ENCODE measurements around the gene CST1.
"Not testable (repeated sequence)": the region's sequence is repeated elsewhere in the genome, so short reads cannot be mapped to it uniquely, and the experiment has no call there.

CST1 gene, protein sequence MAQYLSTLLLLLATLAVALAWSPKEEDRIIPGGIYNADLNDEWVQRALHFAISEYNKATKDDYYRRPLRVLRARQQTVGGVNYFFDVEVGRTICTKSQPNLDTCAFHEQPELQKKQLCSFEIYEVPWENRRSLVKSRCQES

DNA sequence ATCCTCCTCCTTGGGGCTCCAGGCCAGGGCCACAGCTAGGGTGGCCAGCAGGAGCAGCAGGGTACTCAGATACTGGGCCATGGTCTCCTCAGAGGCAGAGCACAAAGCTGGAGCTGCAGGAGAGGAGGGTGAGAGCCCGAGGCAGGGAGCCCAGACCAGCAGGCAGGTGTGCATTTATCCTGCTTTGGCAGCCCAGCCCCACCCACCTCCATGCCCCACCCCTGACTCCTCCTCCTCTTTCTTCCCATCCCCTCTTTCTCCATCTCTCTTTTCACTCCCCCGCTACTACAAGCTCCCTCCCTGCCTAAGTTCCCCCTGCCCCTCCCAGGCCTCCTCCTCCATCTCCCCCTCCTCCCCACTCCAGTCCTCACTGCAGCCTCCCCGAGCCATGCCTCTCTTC, at the start of gene CST1:
CST1 (minus strand) TSS at position 150 of the 400 bp plus-strand sequence; CDS start at position 81, 69 bp downstream.
- DNase-seq; in situ Hi-C loops (cut with HindIII; ENCODE audit: low pct_ligation_motif_present, low pct_unique_long_range_greater_than_20kb, low sequenced_read_pairs): not testable (repeated sequence)

DNA sequence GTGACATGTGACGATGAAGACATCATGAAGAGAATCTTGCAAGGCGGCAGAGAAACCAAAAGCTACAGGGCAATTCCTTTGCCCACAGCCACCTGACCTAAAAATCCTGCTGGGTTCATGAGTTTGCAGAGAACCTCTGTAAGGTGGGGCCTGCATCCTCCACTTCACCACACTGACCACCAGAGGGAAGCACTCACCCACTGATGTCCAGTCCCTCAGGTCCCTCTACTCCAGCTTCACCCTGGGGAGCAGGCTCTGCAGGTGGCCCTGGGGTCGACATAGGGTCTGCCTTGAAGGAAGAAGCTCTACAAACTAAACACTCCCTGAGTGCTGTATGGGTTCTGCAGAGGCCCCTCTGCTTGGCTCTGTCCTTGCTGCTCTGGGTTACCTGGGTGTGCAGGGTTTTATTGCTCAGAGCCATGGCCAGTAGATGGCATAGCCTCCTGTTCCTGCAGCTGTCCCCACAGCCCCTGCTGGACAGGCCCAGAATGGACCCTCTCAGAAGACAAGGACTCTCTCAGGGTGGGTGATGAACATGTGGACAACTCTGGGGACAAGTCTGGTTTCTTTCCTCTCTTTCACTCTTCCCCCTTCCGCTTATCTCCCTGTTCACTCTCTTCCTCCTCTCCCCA, 48.6 kb upstream of the CST1 start:
- in situ Hi-C loops (cut with HindIII; ENCODE audit: low pct_ligation_motif_present, low pct_unique_long_range_greater_than_20kb, low sequenced_read_pairs) = not testable (repeated sequence)
- DNase-seq = peak; percentile 24

GRCh38 chr20:23795526-23795925, 44.8 kb upstream of the CST1 start:
- in situ Hi-C loops (cut with HindIII; ENCODE audit: low pct_ligation_motif_present, low pct_unique_long_range_greater_than_20kb, low sequenced_read_pairs) = no loop called here
- no peak for DNase-seq

DNA sequence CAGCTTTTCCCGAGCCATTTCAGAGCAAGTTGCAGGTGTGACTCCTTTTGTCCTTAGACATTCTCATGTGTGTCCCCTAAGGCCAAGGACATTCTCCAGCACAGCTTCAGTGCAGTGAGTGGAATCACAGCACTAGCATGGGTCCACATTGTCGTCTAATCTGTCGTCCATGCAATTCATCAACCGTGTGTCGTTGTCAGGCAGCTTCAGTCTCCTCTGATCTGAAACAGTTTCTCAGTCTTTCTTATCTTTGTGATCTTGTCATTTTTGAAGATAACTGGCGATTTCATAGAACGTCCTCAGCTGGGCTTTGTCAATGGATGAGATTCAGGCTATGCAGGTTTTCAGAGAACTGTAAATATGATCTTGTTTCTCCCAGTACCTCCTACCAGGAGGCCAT, 44.1 kb upstream of the CST1 start:
- no peak for DNase-seq
- in situ Hi-C loops (cut with HindIII; ENCODE audit: low pct_ligation_motif_present, low pct_unique_long_range_greater_than_20kb, low sequenced_read_pairs) = no loop called here

GRCh38 chr20:23794065-23794464, 43.3 kb upstream of the CST1 start:
- in situ Hi-C loops (cut with HindIII; ENCODE audit: low pct_ligation_motif_present, low pct_unique_long_range_greater_than_20kb, low sequenced_read_pairs) = no loop called here

DNA sequence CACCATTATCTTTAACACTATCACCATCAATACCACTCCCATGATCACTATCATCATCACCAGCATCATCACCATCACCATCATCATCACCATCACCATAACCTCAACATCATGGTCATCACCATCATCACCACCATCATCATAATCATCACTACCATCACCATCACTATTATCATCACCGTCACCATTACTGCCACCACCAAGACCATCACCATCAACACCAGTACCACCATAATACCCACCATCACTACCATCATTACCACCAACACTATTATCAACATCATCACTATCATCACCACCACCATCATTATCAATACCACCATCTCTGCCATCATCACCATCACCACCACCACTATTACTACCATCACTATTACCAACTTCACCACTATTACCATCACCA, 32.7 kb upstream of the CST1 start:
- no peak for DNase-seq
- in situ Hi-C loops (cut with HindIII; ENCODE audit: low pct_ligation_motif_present, low pct_unique_long_range_greater_than_20kb, low sequenced_read_pairs) = no loop called here

More at GRCh38 chr20:23794065-23794464, 43.3 kb upstream of the CST1 start:
- no peak for DNase-seq

DNA sequence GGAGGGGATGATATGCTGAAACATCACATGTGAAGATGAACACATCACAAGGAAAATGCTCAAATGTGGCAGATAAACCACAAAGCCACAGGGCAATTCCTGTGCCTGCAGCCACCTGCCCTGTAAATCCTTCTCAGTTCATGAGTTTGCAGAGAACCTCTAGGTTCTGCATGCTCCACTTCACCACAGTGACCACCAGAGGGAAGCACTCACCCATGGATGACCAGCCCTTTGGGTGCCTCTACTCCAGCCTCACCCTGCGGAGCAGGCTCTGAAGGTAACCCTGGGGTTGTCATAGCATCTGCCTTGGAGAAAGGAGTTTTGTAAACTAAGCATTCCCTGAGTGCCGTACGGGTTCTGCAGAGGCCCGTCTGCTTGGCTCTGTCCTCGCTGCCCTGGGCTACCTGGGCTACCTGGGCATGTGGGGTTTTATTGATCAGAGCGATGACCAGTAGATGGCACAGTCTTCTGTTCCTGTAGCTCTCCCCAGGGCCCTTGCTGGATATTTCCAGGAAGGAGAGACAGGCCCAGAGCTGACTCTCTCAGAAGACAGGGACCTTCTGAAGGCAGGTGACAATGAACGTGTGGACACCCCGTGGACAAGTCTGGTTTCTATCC, 31.7 kb upstream of the CST1 start:
- in situ Hi-C loops (cut with HindIII; ENCODE audit: low pct_ligation_motif_present, low pct_unique_long_range_greater_than_20kb, low sequenced_read_pairs) = no loop called here
- DNase-seq = peak; percentile 22

- DNase-seq; in situ Hi-C loops (cut with HindIII; ENCODE audit: low pct_ligation_motif_present, low pct_unique_long_range_greater_than_20kb, low sequenced_read_pairs): not testable (repeated sequence)
Observed at GRCh38 chr20:23778676-23779075, 27.9 kb upstream of the CST1 start.

DNA sequence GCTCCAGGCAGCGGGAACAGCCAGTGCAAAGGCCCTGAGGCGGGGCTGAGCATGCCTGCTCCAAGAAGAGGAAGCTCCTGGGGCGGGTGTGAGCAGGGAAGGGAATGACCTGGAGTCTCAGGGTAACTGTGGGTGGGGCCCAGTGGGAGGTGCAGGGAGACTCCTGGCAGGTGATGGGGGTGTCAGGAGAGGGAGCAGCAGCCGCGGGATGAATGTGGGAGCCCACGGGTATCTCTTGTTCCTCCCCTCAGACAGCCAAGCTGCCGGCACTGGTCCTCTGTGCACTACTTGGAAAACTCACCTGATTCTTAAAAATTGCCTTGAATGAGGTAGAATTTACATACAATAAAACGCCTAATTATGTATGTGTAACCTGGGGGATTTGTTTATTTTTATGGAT, 26.6 kb upstream of the CST1 start:
- in situ Hi-C loops (cut with HindIII; ENCODE audit: low pct_ligation_motif_present, low pct_unique_long_range_greater_than_20kb, low sequenced_read_pairs); DNase-seq: not testable (repeated sequence)

GRCh38 chr20:23776067-23776771, 25.5 kb upstream of the CST1 start:
- no peak for DNase-seq
- in situ Hi-C loops (cut with HindIII; ENCODE audit: low pct_ligation_motif_present, low pct_unique_long_range_greater_than_20kb, low sequenced_read_pairs) = no loop called here

DNA sequence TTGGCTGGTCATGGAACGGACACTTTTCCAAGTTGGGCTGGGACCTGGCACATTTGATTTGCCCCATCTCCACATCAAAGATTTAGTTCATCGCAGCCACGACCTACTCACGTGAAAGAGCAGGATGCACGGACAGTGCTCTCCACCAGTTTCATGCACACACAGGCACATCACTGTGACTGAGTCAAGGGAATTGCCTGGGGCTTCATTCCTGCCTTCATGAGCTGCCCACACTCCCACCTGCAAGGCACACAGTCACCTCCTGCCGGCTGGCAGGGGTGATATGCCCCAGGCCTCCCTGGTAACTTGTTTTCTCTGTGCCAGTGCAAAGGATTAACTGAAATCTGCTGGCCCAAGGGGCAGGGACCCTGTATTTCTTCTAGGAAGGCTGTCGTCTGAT, 23.3 kb upstream of the CST1 start:
- no peak for DNase-seq
- in situ Hi-C loops (cut with HindIII; ENCODE audit: low pct_ligation_motif_present, low pct_unique_long_range_greater_than_20kb, low sequenced_read_pairs) = no loop called here

DNA sequence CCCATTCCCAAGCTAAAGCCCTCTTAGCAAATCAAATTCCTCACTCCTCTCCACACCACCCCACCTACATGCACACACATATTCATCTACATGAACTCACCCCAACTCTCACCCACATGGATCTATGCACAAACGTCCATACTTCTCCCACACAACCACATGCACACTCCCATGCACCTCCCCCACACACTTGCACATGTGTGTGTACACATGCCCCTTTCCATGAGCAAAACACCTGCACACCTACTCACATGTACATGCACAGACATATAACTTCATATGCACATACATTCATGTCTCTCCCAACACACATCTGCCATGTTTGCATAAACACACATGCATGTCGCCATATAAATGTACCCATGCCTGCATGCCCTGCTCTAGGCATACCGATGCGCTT, 22.8 kb upstream of the CST1 start:
- in situ Hi-C loops (cut with HindIII; ENCODE audit: low pct_ligation_motif_present, low pct_unique_long_range_greater_than_20kb, low sequenced_read_pairs) = no loop called here
- DNase-seq = no peak

- no peak for DNase-seq
- in situ Hi-C loops (cut with HindIII; ENCODE audit: low pct_ligation_motif_present, low pct_unique_long_range_greater_than_20kb, low sequenced_read_pairs) = no loop called here
Observed at GRCh38 chr20:23773127-23773526, 22.4 kb upstream of the CST1 start.

- DNase-seq = no peak
- in situ Hi-C loops (cut with HindIII; ENCODE audit: low pct_ligation_motif_present, low pct_unique_long_range_greater_than_20kb, low sequenced_read_pairs) = no loop called here
Observed at GRCh38 chr20:23772074-23772473, 21.3 kb upstream of the CST1 start.

- DNase-seq = no peak
- in situ Hi-C loops (cut with HindIII; ENCODE audit: low pct_ligation_motif_present, low pct_unique_long_range_greater_than_20kb, low sequenced_read_pairs) = no loop called here
Observed at GRCh38 chr20:23770384-23770783, 19.6 kb upstream of the CST1 start.

GRCh38 chr20:23768520-23768919, 17.8 kb upstream of the CST1 start:
- in situ Hi-C loops (cut with HindIII; ENCODE audit: low pct_ligation_motif_present, low pct_unique_long_range_greater_than_20kb, low sequenced_read_pairs); DNase-seq: not testable (repeated sequence)

- no peak for DNase-seq
- in situ Hi-C loops (cut with HindIII; ENCODE audit: low pct_ligation_motif_present, low pct_unique_long_range_greater_than_20kb, low sequenced_read_pairs) = no loop called here
Observed at GRCh38 chr20:23766531-23766930, 15.8 kb upstream of the CST1 start.

DNA sequence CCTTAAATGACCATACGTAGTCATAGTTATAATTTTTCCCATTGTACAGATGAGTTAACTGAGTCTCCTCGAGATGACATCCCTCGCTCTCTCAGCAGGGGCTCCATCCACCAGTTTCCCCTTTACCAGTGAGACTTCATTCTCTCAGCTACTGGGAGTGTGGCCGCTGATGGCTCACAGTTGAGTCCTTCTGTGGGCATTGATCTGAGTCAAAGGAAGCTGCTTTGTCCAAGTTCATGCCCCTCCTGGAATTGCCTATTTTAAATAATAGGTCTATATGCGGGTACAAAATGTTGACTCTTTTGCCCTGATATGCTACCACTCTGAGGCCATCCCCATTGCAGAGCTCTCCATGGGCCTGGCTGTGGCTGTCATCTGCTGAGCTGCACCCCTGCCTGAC, 14.8 kb upstream of the CST1 start:
- in situ Hi-C loops (cut with HindIII; ENCODE audit: low pct_ligation_motif_present, low pct_unique_long_range_greater_than_20kb, low sequenced_read_pairs) = no loop called here
- no peak for DNase-seq

DNA sequence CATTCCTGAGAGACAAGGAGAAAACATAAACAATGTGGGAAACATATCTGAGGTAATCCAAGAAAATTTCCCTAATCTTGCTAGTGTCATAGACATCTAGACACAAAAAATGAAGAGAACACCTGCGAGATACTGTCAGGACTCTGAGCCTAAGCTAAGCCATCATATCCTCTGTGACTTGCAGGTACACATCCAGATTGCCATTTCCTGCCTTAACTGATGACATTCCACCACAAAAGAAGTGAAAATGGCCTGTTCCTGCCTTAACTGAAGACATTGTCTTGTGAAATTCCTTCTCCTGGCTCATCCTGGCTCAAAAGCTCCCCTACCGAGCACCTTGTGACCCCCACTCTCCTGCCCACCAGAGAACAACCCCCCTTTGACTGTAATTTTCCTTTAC, 13.9 kb upstream of the CST1 start:
- in situ Hi-C loops (cut with HindIII; ENCODE audit: low pct_ligation_motif_present, low pct_unique_long_range_greater_than_20kb, low sequenced_read_pairs); DNase-seq: not testable (repeated sequence)
